PC-9 (cell line): Measurements from ENCODE around the gene DUOXA1. TPM values are rescaled to one million over a fixed set of nuclear protein-coding genes. Genes with fewer than 3 reads are reported as not detected.

ENCODE experiments used
- BruUV-seq: library from RNA; stranded (reverse); fragments of 400-500 nt; replicated peaks from 2 replicates; lab custom pipeline; 2021; lab: Mats Ljungman, UMichigan
- CTCF ChIA-PET: fragments of 300-600 bp; sonication (Branson Sonifier 250); formaldehyde crosslinking; loops from one replicate; lab custom pipeline; 2022; ENCODE audit warnings: antibody characterized with exemption; lab: Charles Lee
- POLR2A ChIA-PET: fragments of 300-600 bp; sonication (Branson Sonifier 250); formaldehyde crosslinking; loops from one replicate; lab custom pipeline; 2022; ENCODE audit warnings: antibody characterized with exemption; ENCODE audit not compliant: unreplicated experiment; lab: Charles Lee
- DNase-seq, 2 experiments: peaks; one replicate each; pipeline versions ENCODE4 v3.0.0 to v3.0.0-alpha.2; 2015 to 2022; ENCODE audit warnings: mixed read lengths in 1 of 2
- H2AFZ ChIP-seq: fragments of 200-600 bp; sonication (generic); 2 replicates; pipeline ENCODE4 v1.8.1; 2017; ENCODE audit warnings: antibody characterized with exemption
- H3F3A ChIP-seq: fragments of 200-600 bp; sonication (generic); 2 replicates; pipeline ENCODE4 v1.8.1; 2017; ENCODE audit warnings: antibody characterized with exemption, mild to moderate bottlenecking, low read depth; ENCODE audit not compliant: insufficient read depth
- H3K27ac ChIP-seq: fragments of 200-600 bp; sonication (generic); 2 replicates; pipeline ENCODE4 v1.6.1; 2016; ENCODE audit warnings: mixed run types
- H3K27me3 ChIP-seq: fragments of 200-600 bp; sonication (generic); 2 replicates; pipeline ENCODE4 v1.6.1; 2016; ENCODE audit warnings: low read depth, mixed run types; ENCODE audit not compliant: insufficient read depth
- H3K36me3 ChIP-seq: fragments of 200-600 bp; sonication (generic); 2 replicates; pipeline ENCODE4 v1.6.1; 2016; ENCODE audit warnings: low read depth, mixed run types
- H3K4me1 ChIP-seq: fragments of 200-600 bp; sonication (generic); replicated peaks from 2 replicates; pipeline ENCODE4 v1.6.1; 2016; ENCODE audit warnings: mixed run types; ENCODE audit not compliant: insufficient read depth
- H3K4me2 ChIP-seq: fragments of 200-600 bp; sonication (generic); 2 replicates; pipeline ENCODE4 v1.6.1; 2017; ENCODE audit warnings: mixed run types
- H3K4me3 ChIP-seq: fragments of 200-600 bp; sonication (generic); 2 replicates; pipeline ENCODE4 v1.6.1; 2016; ENCODE audit warnings: mixed run types
- H3K79me2 ChIP-seq: fragments of 200-600 bp; sonication (generic); 2 replicates; pipeline ENCODE4 v1.6.1; 2017; ENCODE audit warnings: low read depth, mixed run types
- H3K9me2 ChIP-seq: fragments of 200-600 bp; sonication (generic); 2 replicates; pipeline ENCODE4 v1.8.1; 2017; ENCODE audit warnings: mild to moderate bottlenecking; ENCODE audit not compliant: insufficient read depth
- H3K9me3 ChIP-seq: fragments of 200-600 bp; sonication (generic); 2 replicates; pipeline ENCODE4 v1.8.1; 2016; ENCODE audit warnings: low read depth; ENCODE audit not compliant: insufficient read depth
- H4K20me1 ChIP-seq: fragments of 200-600 bp; sonication (generic); 2 replicates; pipeline ENCODE4 v1.8.1; 2017; ENCODE audit not compliant: insufficient read depth
- CTCF ChIP-seq: fragments of 200-600 bp; sonication (generic); conservative IDR thresholded peaks from 2 replicates; pipeline ENCODE4 v1.6.1; 2017; ENCODE audit warnings: mixed run types, antibody characterized with exemption, mild to moderate bottlenecking, moderate library complexity
- EZH2 ChIP-seq: fragments of 200-600 bp; sonication (generic); IDR thresholded peaks from 2 replicates; pipeline ENCODE4 v1.8.0; 2017; ENCODE audit warnings: antibody characterized with exemption, low read depth
- intact Hi-C: fragments of 100-400 bp; cut with micrococcal nuclease; formaldehyde crosslinking; loops from one replicate; pipeline ENCODE4 v1.10.0; 2022; ENCODE audit not compliant: unreplicated experiment
- total RNA-seq: library from RNA; stranded (reverse); gene quantifications from 2 replicates; pipeline ENCODE4 v1.2.3, GENCODE V29; 2021

The DUOXA1 gene
- total RNA-seq, 1 experiment from 2014 or later = 0.33 TPM

GRCh38 chr15:45121706-45122417, 7.8 kb downstream of the DUOXA1 start:
- ChIA-PET POLR2A (no interaction called here), CTCF (interaction anchor here (3.8 kb wide), 1 partner anchor 41 kb away, joined by 11 read pairs; no protein-coding TSS in a partner anchor)
- no peak for TF ChIP-seq CTCF
- TF ChIP-seq EZH2 = no peak
- intact Hi-C loops = loop anchor here (10.0 kb wide), 1 partner anchor 493 kb away; no protein-coding TSS in a partner anchor
- no peaks in the 10 kb centered on the region for H3K27me3 ChIP-seq
- DNase-seq = peak; percentile 40 to 64
- no peaks in the 10 kb centered on the region for H3K79me2 ChIP-seq
- H3K27ac ChIP-seq = no peak overlapping the region
- no peaks in the 10 kb centered on the region for H3K36me3 ChIP-seq
- H3K4me3 ChIP-seq = no peak overlapping the region
- BruUV-seq = no TSS peak
- no peak overlapping the region for H2AFZ ChIP-seq
- H3K9me3 ChIP-seq = no peaks in the 10 kb centered on the region
- no peaks in the 10 kb centered on the region for H3K9me2 ChIP-seq
- peak overlapping the region; percentile 42 for H3K4me2 ChIP-seq
- H3K4me1 ChIP-seq = peaks cover 15% of the 10 kb centered on the region; the same call in 1 of the 2 replicates
- no peaks in the 10 kb centered on the region for H4K20me1 ChIP-seq
- no peaks in the 10 kb centered on the region for H3F3A ChIP-seq

GRCh38 chr15:45121020-45121419, 8.7 kb downstream of the DUOXA1 start:
- ChIA-PET CTCF (interaction anchor here (0.6 to 3.8 kb wide), 2 partner anchors 31 to 42 kb away, joined by 4 to 11 read pairs; no protein-coding TSS in a partner anchor), POLR2A (no interaction called here)
- H3K79me2 ChIP-seq = no peaks in the 10 kb centered on the region
- no peaks in the 10 kb centered on the region for H4K20me1 ChIP-seq
- peaks cover 15% of the 10 kb centered on the region; the same call in 1 of the 2 replicates for H3K4me1 ChIP-seq
- BruUV-seq = no TSS peak
- no peak overlapping the region for H2AFZ ChIP-seq
- H3F3A ChIP-seq = no peaks in the 10 kb centered on the region
- no peaks in the 10 kb centered on the region for H3K9me3 ChIP-seq
- H3K4me2 ChIP-seq = no peak overlapping the region
- TF ChIP-seq CTCF = no peak
- H3K27ac ChIP-seq = no peak overlapping the region
- no peaks in the 10 kb centered on the region for H3K9me2 ChIP-seq
- H3K36me3 ChIP-seq = no peaks in the 10 kb centered on the region
- no peaks in the 10 kb centered on the region for H3K27me3 ChIP-seq
- H3K4me3 ChIP-seq = no peak overlapping the region
- no peak for DNase-seq
- intact Hi-C loops = loop anchor here (10.0 kb wide), 1 partner anchor 494 kb away; no protein-coding TSS in a partner anchor

- Histone ChIP-seq H3K27me3 (no peaks in the 10 kb centered on the region), H3K27ac (no peak overlapping the region), H3F3A (no peaks in the 10 kb centered on the region), H3K4me2 (no peak overlapping the region), H3K9me3 (no peaks in the 10 kb centered on the region), H3K9me2 (no peaks in the 10 kb centered on the region), H2AFZ (no peak overlapping the region), H3K36me3 (no peaks in the 10 kb centered on the region), H3K4me1 (peaks cover 15% of the 10 kb centered on the region; the same call in 1 of the 2 replicates), H4K20me1 (no peaks in the 10 kb centered on the region), H3K79me2 (no peaks in the 10 kb centered on the region), H3K4me3 (no peak overlapping the region)
- intact Hi-C loops = loop anchor here (10.0 kb wide), 1 partner anchor 494 kb away; no protein-coding TSS in a partner anchor
- ChIA-PET CTCF (interaction anchor here (0.6 to 3.8 kb wide), 2 partner anchors 31 to 43 kb away, joined by 4 to 11 read pairs; no protein-coding TSS in a partner anchor), POLR2A (no interaction called here)
- no TSS peak for BruUV-seq
- TF ChIP-seq EZH2 (no peak), CTCF (no peak)
- no peak for DNase-seq
Observed at GRCh38 chr15:45120081-45120972, 9.4 kb downstream of the DUOXA1 start.
